PC-3 (cell line): ENCODE results near the gene SCAF8.

Source experiments
- CTCF ChIP-seq: fragments of 300-600 bp; sonication (generic); conservative IDR thresholded peaks from 2 replicates; pipeline ENCODE4 v1.5.1; 2017; ENCODE audit warnings: antibody characterized with exemption, low read depth, mild to moderate bottlenecking, low read length
- EZH2 ChIP-seq: fragments of 300-600 bp; sonication (generic); IDR thresholded peaks from one replicate; pipeline ENCODE4 v1.6.1; 2017; ENCODE audit warnings: antibody characterized with exemption, mild to moderate bottlenecking, low read length; ENCODE audit not compliant: unreplicated experiment
- EZH2phosphoT487 ChIP-seq: fragments of 300-600 bp; sonication (generic); IDR thresholded peaks from 2 replicates; pipeline ENCODE4 v1.6.1; 2018; ENCODE audit warnings: mild to moderate bottlenecking, antibody characterized with exemption, low read length, borderline replicate concordance

GRCh38 chr6:154865291-154865690 lies 132.1 kb downstream of the SCAF8 start:
- TF ChIP-seq EZH2phosphoT487 (no peak), CTCF (no peak), EZH2 (no peak)
